ENCODE data around the gene PRMT1. TPM values are rescaled to one million over a fixed set of nuclear protein-coding genes. Genes with fewer than 3 reads are reported as not detected.

The PRMT1 gene
- total and polyA plus RNA-seq, 9 of the 15 experiments (the other 6 are each of a cell fraction or from before 2014, with no cell fraction given), result 13.3 to 464 (median 326) TPM

- H3K4me2 ChIP-seq (ENCODE audit: insufficient read depth, low read length), result no peak overlapping the region
- in situ Hi-C loops (cut with MboI), result no loop called here
- H3K79me2 ChIP-seq (ENCODE audit: control insufficient read depth, insufficient read depth, low read length), result no peaks in the 10 kb centered on the region
- H3K27me3 ChIP-seq (ENCODE audit: control insufficient read depth in 2 of 2, insufficient read depth in 2 of 2, low read length in 2 of 2), result no peaks in the 10 kb centered on the region
- H3K27ac ChIP-seq (ENCODE audit: extremely low read depth, low read depth, low read length), result no peak overlapping the region
- H3K9me1 ChIP-seq (ENCODE audit: control insufficient read depth, insufficient read depth, low read length), result no peaks in the 10 kb centered on the region
- intact Hi-C loops (cut with micrococcal nuclease), result loop anchor here (10.0 kb wide), 1 partner anchor 156 kb away; the partner anchor contains the start of genes AKT1S1 and TBC1D17
- H3K36me3 ChIP-seq (ENCODE audit: control insufficient read depth, insufficient read depth, low read length), result peaks cover 2% of the 10 kb centered on the region; the same call in 1 of the 3 replicates
- no peak for TF ChIP-seq PATZ1 (CRISPR knock-in tag; IDR thresholded peaks at IDR 0.05; ENCODE audit: borderline replicate concordance)
- TF ChIP-seq ZNF766 (CRISPR knock-in tag; conservative IDR thresholded peaks at IDR 0.05), result no peak
- no peak for TF ChIP-seq ZNF316 (IDR thresholded peaks at IDR 0.05)
- no peak for TF ChIP-seq GABPA (tag; conservative IDR thresholded peaks at IDR 0.05; ENCODE audit: low read depth)
- TF ChIP-seq ZFP36 (IDR thresholded peaks at IDR 0.05; ENCODE audit: low read depth, low read length, partially characterized antibody), result no peak
- TF ChIP-seq MBD1 (CRISPR knock-in tag; IDR thresholded peaks at IDR 0.05), result no peak
- TF ChIP-seq ZEB2 (IDR thresholded peaks at IDR 0.05), result no peak
- H3K4me3 ChIP-seq, result no peak overlapping the region
- H3K9ac ChIP-seq (ENCODE audit: insufficient read depth in 1 of 2, low read depth in 2 of 2, low read length in 2 of 2), result no peak overlapping the region
- H3K4me1 ChIP-seq (replicated peaks in 1 of 2; ENCODE audit: control insufficient read depth in 2 of 2, insufficient read depth in 2 of 2, low read length in 2 of 2), result peaks cover 8 to 9% of the 10 kb centered on the region in 2 experiments; a peak in 4 of 5 replicates
- 81% methylated on average over 6 of the region's 6 CpGs for WGBS (ENCODE audit: insufficient coverage, low coverage, missing lambda C conversion rate)
- no peak for FAIRE-seq
- DNase-seq (ENCODE audit: extremely low read depth in 1 of 4, low spot score in 3 of 4), result no peak
- TSS peak; percentile 71 for BruUV-seq (replicated peaks)
- no peak for ATAC-seq
- ChIA-PET POLR2A (no interaction called here), CTCF (ENCODE audit: low intra/inter-chr PET ratio) (no interaction called here)
- H4K20me1 ChIP-seq (replicated peaks; ENCODE audit: control insufficient read depth, insufficient read depth, low read length), result no peaks in the 10 kb centered on the region
- H3K9me3 ChIP-seq (replicated peaks; ENCODE audit: control insufficient read depth, insufficient read depth, low read depth, low read length), result no peaks in the 10 kb centered on the region
- H2AFZ ChIP-seq (ENCODE audit: low read depth, low read length), result no peak overlapping the region
These were observed 41.9 kb downstream of the PRMT1 start for GRCh38 chr19:49718991-49719390.
